GM12865 (cell line): Measurements from ENCODE around the gene OR8D2.
"Not testable (repeated sequence)": the region's sequence is repeated elsewhere in the genome, so short reads cannot be mapped to it uniquely, and the experiment has no call there.

ENCODE experiments used
- DNase-seq: peaks from one replicate; pipeline ENCODE4 v3.0.0; 2010; ENCODE audit warnings: low read depth
- H3K4me3 ChIP-seq: 2 replicates; pipeline ENCODE4 v1.5.1; 2011; ENCODE audit warnings: mild to moderate bottlenecking, low read depth, low read length, control low read depth
- CTCF ChIP-seq: IDR thresholded peaks from 2 replicates; pipeline ENCODE4 v1.5.1; 2011; ENCODE audit warnings: low read length, control low read depth, low read depth, inconsistent platforms; ENCODE audit not compliant: insufficient read depth; ENCODE audit errors: missing control alignments

Gene OR8D2

GRCh38 chr11:124274000-124274399 is 46.0 kb downstream of the OR8D2 start:
- DNase-seq: no peak
- TF ChIP-seq CTCF: no peak
- H3K4me3 ChIP-seq: no peak overlapping the region

- not testable (repeated sequence) for H3K4me3 ChIP-seq, DNase-seq
Observed at GRCh38 chr11:124270886-124271285, 49.1 kb downstream of the OR8D2 start.
